H1 (cell line): Measurements from ENCODE around the gene CCDC127.
"Not testable (repeated sequence)": the region's sequence is repeated elsewhere in the genome, so short reads cannot be mapped to it uniquely, and the experiment has no call there.

Source experiments
- ASH2L ChIP-seq: fragments of 200-600, 300-600 bp; sonication (generic); IDR thresholded peaks from one replicate; pipeline ENCODE4 v1.7.1; 2017; ENCODE audit warnings: low read length
- ATF2 ChIP-seq: IDR thresholded peaks from 2 replicates; pipeline ENCODE4 v1.6.1; 2012; ENCODE audit warnings: low read length, inconsistent platforms
- ATF3 ChIP-seq: IDR thresholded peaks from 2 replicates; pipeline ENCODE4 v1.6.1; 2011; ENCODE audit warnings: low read depth, mild to moderate bottlenecking, low read length; ENCODE audit not compliant: insufficient read depth
- BRCA1 ChIP-seq: IDR thresholded peaks from 2 replicates; pipeline ENCODE4 v1.6.1; 2012; ENCODE audit warnings: low read depth, low read length, improper control_type of control experiment
- CTCF ChIP-seq, 3 experiments: IDR thresholded peaks; 1 replicate in 2 of 3; 2 replicates in 1 of 3; pipeline versions ENCODE4 v1.5.1 to v1.6.1; 2011; ENCODE audit warnings: low read length in 3 of 3, mild to moderate bottlenecking in 3 of 3, inconsistent platforms in 2 of 3, low read depth in 1 of 3, moderate library complexity in 1 of 3; ENCODE audit not compliant: insufficient read depth in 1 of 3; ENCODE audit errors: control extremely low read depth in 1 of 3
- EP300 ChIP-seq, 2 experiments: IDR thresholded peaks; 1 replicate in 1 of 2; 2 replicates in 1 of 2; pipeline ENCODE4 v1.6.1; 2011 to 2012; ENCODE audit warnings: low read depth in 2 of 2, low read length in 2 of 2, mild to moderate bottlenecking in 2 of 2, borderline replicate concordance in 1 of 2, inconsistent platforms in 1 of 2, moderate library complexity in 1 of 2
- MAFK ChIP-seq: IDR thresholded peaks from 2 replicates; pipeline ENCODE4 v1.6.1; 2012; ENCODE audit warnings: low read depth, mild to moderate bottlenecking, improper control_type of control experiment, low read length
- POLR2A ChIP-seq, 2 experiments: IDR thresholded peaks; 1 replicate in 1 of 2; 2 replicates in 1 of 2; pipeline ENCODE4 v1.6.1; 2011; ENCODE audit warnings: low read depth in 2 of 2, low read length in 2 of 2, mild to moderate bottlenecking in 2 of 2; ENCODE audit errors: control extremely low read depth in 1 of 2
- RFX5 ChIP-seq: IDR thresholded peaks from 2 replicates; pipeline ENCODE4 v1.6.1; 2011; ENCODE audit warnings: low read depth, low read length, improper control_type of control experiment, borderline replicate concordance
- SIN3A ChIP-seq, 2 experiments: IDR thresholded peaks in 1 of 2; conservative IDR thresholded peaks in 1 of 2; 2 replicates each; pipeline ENCODE4 v1.6.1; 2011 to 2012; ENCODE audit warnings: low read length in 2 of 2, improper control_type of control experiment in 1 of 2, low read depth in 1 of 2, mild to moderate bottlenecking in 1 of 2
- SIX5 ChIP-seq: IDR thresholded peaks from 2 replicates; pipeline ENCODE4 v1.6.1; 2011; ENCODE audit warnings: mild to moderate bottlenecking, low read depth, low read length
- SUZ12 ChIP-seq: fragments of 200-600 bp; sonication (generic); IDR thresholded peaks from 2 replicates; pipeline ENCODE4 v1.6.1; 2012; ENCODE audit warnings: mild to moderate bottlenecking, inconsistent platforms, low read length, moderate library complexity, mixed read lengths
- TAF1 ChIP-seq: IDR thresholded peaks from 2 replicates; pipeline ENCODE4 v1.6.1; 2011; ENCODE audit warnings: mild to moderate bottlenecking, low read depth, low read length

- TF ChIP-seq EP300 (IDR thresholded peaks at IDR 0.05; ENCODE audit: borderline replicate concordance in 1 of 2, low read depth in 2 of 2, low read length in 2 of 2); ATF2; SIX5; CTCF (IDR thresholded peaks at IDR 0.05; ENCODE audit: control extremely low read depth in 1 of 3, insufficient read depth in 1 of 3, low read depth in 1 of 3, low read length in 3 of 3); POLR2A (IDR thresholded peaks at IDR 0.05; ENCODE audit: control extremely low read depth in 1 of 2, low read depth in 2 of 2, low read length in 2 of 2); BRCA1; TAF1; SUZ12; ASH2L; RFX5; ATF3; SIN3A (conservative IDR thresholded peaks at IDR 0.05 in 1 of 2, IDR thresholded peaks at IDR 0.05 in 1 of 2; ENCODE audit: low read depth in 1 of 2, low read length in 2 of 2); MAFK: not testable (repeated sequence)
These were observed 15.5 kb upstream of the CCDC127 start for GRCh38 chr5:233426-233825.
